ENCODE measurements around the gene ABHD6.
"Not testable (repeated sequence)": the region's sequence is repeated elsewhere in the genome, so short reads cannot be mapped to it uniquely, and the experiment has no call there.

Gene ABHD6, protein sequence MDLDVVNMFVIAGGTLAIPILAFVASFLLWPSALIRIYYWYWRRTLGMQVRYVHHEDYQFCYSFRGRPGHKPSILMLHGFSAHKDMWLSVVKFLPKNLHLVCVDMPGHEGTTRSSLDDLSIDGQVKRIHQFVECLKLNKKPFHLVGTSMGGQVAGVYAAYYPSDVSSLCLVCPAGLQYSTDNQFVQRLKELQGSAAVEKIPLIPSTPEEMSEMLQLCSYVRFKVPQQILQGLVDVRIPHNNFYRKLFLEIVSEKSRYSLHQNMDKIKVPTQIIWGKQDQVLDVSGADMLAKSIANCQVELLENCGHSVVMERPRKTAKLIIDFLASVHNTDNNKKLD

DNA sequence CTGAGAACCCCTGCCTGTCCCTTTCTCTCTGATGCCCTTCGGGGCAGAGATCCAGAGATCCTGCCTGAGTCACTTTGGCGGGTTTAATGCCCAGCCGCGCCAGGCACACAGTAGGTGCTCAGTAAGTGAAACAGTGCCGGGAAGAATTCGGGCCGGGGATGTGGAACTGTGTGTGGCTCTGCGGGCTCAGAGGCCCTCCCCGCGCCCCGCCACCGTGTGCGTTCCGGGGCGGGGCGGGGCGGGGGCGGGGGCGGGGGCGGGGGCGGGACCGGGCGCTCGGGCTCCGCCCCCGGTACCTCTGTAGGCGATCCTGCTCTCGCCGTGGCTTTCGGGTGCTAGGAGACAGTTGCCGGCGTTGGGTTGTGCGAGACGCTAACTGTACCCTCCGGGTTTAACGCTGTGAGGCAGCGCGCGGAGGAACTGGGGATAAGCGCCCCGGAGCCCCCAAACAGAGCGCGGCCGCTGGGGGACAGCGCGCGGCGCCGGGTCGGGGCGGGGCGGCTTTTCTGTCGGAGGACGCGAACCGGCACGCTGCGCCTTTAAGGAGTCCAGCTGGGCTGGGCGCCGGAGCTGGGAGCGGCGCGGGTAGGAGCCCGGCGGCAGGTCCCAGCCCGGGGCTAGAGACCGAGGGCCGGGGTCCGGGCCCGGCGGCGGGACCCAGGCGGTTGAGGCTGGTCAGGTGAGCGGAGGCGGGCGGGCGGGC, at the start of gene ABHD6:
Gene ABHD6, plus strand, starts transcription at position 555 of the 703 bp plus-strand sequence. CDS start 18,795 bp downstream, outside the sequence.
- DNase-seq = peak; percentile 84
- in situ Hi-C loops (cut with MboI; ENCODE audit: low pct_unique_long_range_greater_than_20kb, low sequenced_read_pairs) = no loop called here

- DNase-seq = no peak
- in situ Hi-C loops (cut with MboI; ENCODE audit: low pct_unique_long_range_greater_than_20kb, low sequenced_read_pairs) = loop anchor here (10.0 to 25.0 kb wide), 2 partner anchors 107 to 349 kb away; partner anchors contain the start of gene ACOX2
These were observed 49.4 kb upstream of the ABHD6 start for GRCh38 chr3:58188173-58188564.

DNA sequence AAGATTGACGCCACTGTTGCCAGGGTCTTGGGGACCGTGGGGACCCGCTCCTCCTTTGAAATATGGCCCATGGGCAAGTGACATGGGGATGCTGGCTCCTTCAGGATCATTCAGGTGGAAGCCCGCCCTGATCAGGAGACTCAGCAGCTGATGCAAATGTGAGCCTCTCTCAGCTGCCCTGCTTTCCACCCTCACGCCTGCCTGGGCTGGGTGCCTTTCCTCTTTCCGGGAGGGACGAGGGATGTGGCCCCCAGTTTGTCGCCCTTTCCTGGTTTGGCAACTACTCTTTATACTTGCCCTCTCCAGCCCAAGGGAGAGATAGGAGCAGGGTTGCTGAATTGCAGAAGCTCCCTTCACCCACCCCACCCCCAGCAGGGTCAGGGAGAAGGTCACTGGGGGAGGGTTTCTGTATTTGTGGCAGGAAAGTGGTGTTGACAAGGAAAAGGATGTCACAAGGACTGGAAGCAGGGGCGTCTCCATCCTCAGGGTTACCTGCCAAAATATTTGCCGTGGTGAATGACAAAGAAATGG, 48.6 kb upstream of the ABHD6 start:
- in situ Hi-C loops (cut with MboI; ENCODE audit: low pct_unique_long_range_greater_than_20kb, low sequenced_read_pairs) = loop anchor here (10.0 to 25.0 kb wide), 2 partner anchors 106 to 348 kb away; partner anchors contain the start of gene ACOX2
- DNase-seq = no peak

- DNase-seq = no peak
- in situ Hi-C loops (cut with MboI; ENCODE audit: low pct_unique_long_range_greater_than_20kb, low sequenced_read_pairs) = loop anchor here (10.0 to 25.0 kb wide), 2 partner anchors 105 to 348 kb away; partner anchors contain the start of gene ACOX2
These were observed 47.9 kb upstream of the ABHD6 start for GRCh38 chr3:58189691-58190090.

GRCh38 chr3:58190291-58190690, 47.3 kb upstream of the ABHD6 start:
- no peak for DNase-seq
- in situ Hi-C loops (cut with MboI; ENCODE audit: low pct_unique_long_range_greater_than_20kb, low sequenced_read_pairs) = loop anchor here (25.0 kb wide), 1 partner anchor 347 kb away; the partner anchor contains the start of gene ACOX2

- in situ Hi-C loops (cut with MboI; ENCODE audit: low pct_unique_long_range_greater_than_20kb, low sequenced_read_pairs) = loop anchor here (25.0 kb wide), 1 partner anchor 346 kb away; the partner anchor contains the start of gene ACOX2
These were observed 46.7 kb upstream of the ABHD6 start for GRCh38 chr3:58190882-58191281.

DNA sequence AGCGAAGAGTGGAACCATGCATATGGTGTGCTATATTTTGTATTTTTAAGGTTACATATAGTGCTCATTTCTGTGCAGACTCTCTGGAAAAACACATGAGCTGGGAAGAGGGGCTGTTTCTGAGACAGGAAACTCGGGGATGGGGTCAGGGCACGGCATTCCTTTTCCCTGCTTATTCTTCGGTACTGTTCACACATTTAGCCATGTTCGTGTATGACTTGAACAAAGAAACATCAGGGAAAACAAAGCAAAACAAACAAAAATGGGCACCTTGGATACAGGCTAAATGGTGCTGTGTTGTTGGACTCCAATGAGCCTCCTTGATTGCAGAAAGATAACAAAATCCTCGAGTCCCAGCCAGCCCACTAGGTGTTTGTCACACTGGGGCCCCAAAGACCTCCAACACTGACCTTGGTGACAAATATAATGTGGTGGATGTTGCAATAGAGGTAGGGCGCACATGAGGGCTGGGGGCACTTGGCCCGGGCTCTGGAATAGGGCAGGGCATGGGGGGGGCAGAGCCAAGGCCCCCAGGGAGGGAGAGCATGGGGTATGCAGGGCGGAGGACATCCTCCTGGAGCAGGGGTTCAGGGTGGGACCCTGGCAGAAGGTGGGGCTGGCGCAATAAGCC, 46.1 kb upstream of the ABHD6 start:
- in situ Hi-C loops (cut with MboI; ENCODE audit: low pct_unique_long_range_greater_than_20kb, low sequenced_read_pairs) = loop anchor here (25.0 kb wide), 1 partner anchor 346 kb away; the partner anchor contains the start of gene ACOX2
- DNase-seq = no peak

More at GRCh38 chr3:58190882-58191281, 46.7 kb upstream of the ABHD6 start:
- DNase-seq = no peak

- no peak for DNase-seq
- in situ Hi-C loops (cut with MboI; ENCODE audit: low pct_unique_long_range_greater_than_20kb, low sequenced_read_pairs) = loop anchor here (25.0 kb wide), 1 partner anchor 345 kb away; the partner anchor contains the start of gene ACOX2
These were observed 45.5 kb upstream of the ABHD6 start for GRCh38 chr3:58192069-58192468.

- in situ Hi-C loops (cut with MboI; ENCODE audit: low pct_unique_long_range_greater_than_20kb, low sequenced_read_pairs) = loop anchor here (25.0 kb wide), 1 partner anchor 343 kb away; the partner anchor contains the start of gene ACOX2
- no peak for DNase-seq
These were observed 43.7 kb upstream of the ABHD6 start for GRCh38 chr3:58193682-58194407.

- no peak for DNase-seq
- in situ Hi-C loops (cut with MboI; ENCODE audit: low pct_unique_long_range_greater_than_20kb, low sequenced_read_pairs) = loop anchor here (25.0 kb wide), 1 partner anchor 340 kb away; the partner anchor contains the start of gene ACOX2
These were observed 40.0 kb upstream of the ABHD6 start for GRCh38 chr3:58197588-58197987.

DNA sequence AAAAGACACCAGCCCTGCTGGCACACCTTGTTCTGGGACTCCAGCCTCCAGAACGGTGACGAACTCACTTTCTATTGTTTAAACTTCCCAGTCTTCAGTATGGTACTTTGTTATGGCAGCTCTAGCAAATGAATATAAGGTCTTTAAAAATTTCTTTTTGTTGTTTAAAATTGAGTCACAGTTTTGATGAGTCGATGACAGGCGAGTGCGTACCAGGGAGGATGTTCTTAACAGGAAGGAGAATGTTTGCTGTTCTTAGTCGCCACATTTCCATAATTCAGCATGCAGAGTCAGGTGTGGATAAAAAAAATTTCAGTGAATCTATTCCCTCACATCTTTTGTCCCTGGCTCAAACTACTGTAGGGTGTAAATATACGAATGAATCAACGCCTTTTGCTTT, 39.2 kb upstream of the ABHD6 start:
- no peak for DNase-seq
- in situ Hi-C loops (cut with MboI; ENCODE audit: low pct_unique_long_range_greater_than_20kb, low sequenced_read_pairs) = loop anchor here (25.0 kb wide), 1 partner anchor 339 kb away; the partner anchor contains the start of gene ACOX2

DNA sequence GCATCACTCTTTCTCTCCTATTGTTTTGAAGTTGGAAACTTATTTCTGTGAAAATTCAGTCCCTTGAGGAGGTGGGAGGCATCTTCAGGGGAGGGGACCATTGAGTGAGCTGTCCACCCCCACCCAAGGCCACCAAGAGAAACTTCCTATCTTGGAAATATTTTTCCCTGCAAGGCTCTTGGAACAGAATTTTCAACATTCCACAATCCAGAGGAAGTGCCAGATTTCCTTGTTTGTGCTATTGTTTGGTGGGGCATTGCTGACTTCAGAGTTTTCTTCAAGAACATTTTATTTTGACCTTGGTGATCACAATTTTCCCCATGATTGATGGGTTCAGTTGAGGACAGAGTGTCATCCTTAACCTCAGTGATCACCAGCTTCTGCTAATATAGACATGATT, 38.8 kb upstream of the ABHD6 start:
- no peak for DNase-seq
- in situ Hi-C loops (cut with MboI; ENCODE audit: low pct_unique_long_range_greater_than_20kb, low sequenced_read_pairs) = loop anchor here (25.0 kb wide), 1 partner anchor 338 kb away; the partner anchor contains the start of gene ACOX2

GRCh38 chr3:58200121-58200709, 37.4 kb upstream of the ABHD6 start:
- in situ Hi-C loops (cut with MboI; ENCODE audit: low pct_unique_long_range_greater_than_20kb, low sequenced_read_pairs) = no loop called here
- DNase-seq = no peak

- in situ Hi-C loops (cut with MboI; ENCODE audit: low pct_unique_long_range_greater_than_20kb, low sequenced_read_pairs) = no loop called here
- peak; percentile 28 for DNase-seq
These were observed 36.7 kb upstream of the ABHD6 start for GRCh38 chr3:58200846-58201355.

- in situ Hi-C loops (cut with MboI; ENCODE audit: low pct_unique_long_range_greater_than_20kb, low sequenced_read_pairs) = not testable (repeated sequence)
- DNase-seq = peak; percentile 42
These were observed 36.1 kb upstream of the ABHD6 start for GRCh38 chr3:58201451-58201850.

DNA sequence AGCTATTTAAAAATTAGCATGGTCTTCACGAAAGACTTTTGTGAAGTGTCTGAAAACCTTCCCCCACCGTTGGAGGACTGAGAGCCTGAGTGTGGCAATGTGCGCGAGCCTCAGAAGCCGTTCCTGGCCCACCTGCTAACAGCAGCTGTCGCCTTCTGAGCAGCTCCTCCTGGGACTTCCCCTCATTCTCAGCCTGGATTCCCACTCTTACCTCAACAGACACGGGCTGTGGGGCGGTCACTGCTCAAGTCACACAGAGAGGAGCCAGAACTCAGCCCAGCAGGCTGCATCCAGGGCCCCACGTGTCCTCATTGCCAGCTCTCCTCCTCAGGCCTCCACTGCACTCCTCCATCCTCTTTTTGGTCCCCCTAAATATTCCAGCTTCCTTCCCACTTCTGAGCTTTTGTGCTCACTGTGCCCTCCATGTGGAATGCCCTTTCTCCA, 34.7 kb upstream of the ABHD6 start:
- DNase-seq = no peak
- in situ Hi-C loops (cut with MboI; ENCODE audit: low pct_unique_long_range_greater_than_20kb, low sequenced_read_pairs) = no loop called here

DNA sequence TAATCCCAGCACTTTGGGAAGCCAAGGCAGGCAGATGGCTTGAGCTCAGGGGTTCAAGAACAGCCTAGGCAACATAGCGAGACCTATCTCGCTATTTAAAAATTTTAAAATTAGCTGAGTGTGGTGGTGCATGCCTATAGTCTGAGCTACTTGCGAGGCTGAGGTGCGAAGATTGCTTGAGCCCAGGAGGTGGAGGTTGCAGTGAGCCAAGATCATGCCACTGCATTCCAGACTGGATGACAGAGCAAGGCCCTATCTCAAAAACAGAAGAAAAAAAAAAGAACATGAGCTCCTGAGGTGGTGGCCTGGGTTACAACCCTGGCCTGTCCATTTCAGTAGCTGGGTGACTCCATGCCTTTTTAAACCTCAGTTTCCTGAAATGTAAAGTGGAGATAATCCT, 34.1 kb upstream of the ABHD6 start:
- in situ Hi-C loops (cut with MboI; ENCODE audit: low pct_unique_long_range_greater_than_20kb, low sequenced_read_pairs) = no loop called here

DNA sequence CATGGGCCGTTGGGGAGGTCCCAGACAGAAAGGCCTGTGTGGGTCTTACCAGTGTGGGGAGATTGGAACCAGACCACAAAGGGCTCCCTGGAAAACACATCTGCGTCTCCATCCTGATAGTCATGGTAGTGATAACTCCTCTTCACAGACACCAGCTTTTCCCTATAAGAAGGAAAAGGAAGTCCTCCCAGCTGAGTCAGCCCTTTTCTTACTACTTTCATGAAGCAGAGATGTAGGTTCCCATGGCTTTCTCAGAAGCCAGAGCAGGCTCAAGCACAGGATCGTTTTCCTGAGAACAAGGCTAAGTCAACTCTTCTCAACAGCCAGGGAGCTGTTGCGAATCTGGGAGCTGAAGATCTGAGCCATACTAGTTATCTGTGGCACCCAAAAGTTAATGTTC, 32.9 kb upstream of the ABHD6 start:
- DNase-seq = no peak
- in situ Hi-C loops (cut with MboI; ENCODE audit: low pct_unique_long_range_greater_than_20kb, low sequenced_read_pairs) = no loop called here

More for the DNA sequence above, 34.1 kb upstream of the ABHD6 start:
- DNase-seq = no peak
